Vagina (tissue), 2 donors: ENCODE results near the gene MAL. TPM values are rescaled to one million over a fixed set of nuclear protein-coding genes. Genes with fewer than 3 reads are reported as not detected.
A peak's percentile ranks its signal among the peaks of the same experiment; 100 is the strongest.

ENCODE experiments used
- DNase-seq, 2 donors: peaks; one replicate each; pipeline ENCODE4 v3.0.0-alpha.2; 2017; ENCODE audit errors: extremely low spot score in 2 of 2
- H3K27ac ChIP-seq: fragments of 200-600 bp; sonication (generic); one replicate; pipeline ENCODE4 v1.5.1; 2019
- H3K27me3 ChIP-seq: fragments of 200-600 bp; sonication (generic); one replicate; pipeline ENCODE4 v1.5.1; 2019
- H3K36me3 ChIP-seq, 2 donors: fragments of 200-600 bp; sonication (generic); one replicate each; pipeline ENCODE4 v1.5.1; 2017 to 2019
- H3K4me1 ChIP-seq: fragments of 200-600 bp; sonication (generic); one replicate; pipeline ENCODE4 v1.5.1; 2019
- H3K4me3 ChIP-seq, 2 donors: fragments of 200-600 bp; sonication (generic); 1 replicate in 1 of 2; 2 replicates in 1 of 2; pipeline ENCODE4 v1.5.1; 2016 to 2019
- H3K9me3 ChIP-seq: fragments of 200-600 bp; sonication (generic); one replicate; pipeline ENCODE4 v1.5.1; 2019
- CTCF ChIP-seq, 3 experiments: fragments of 450-650 bp in 2 of 3; fragments of 200-600 bp in 1 of 3; sonication (generic) in 1 of 3; IDR thresholded peaks; one replicate each; pipeline ENCODE4 v1.5.1; 2017 to 2019; ENCODE audit warnings: antibody characterized with exemption in 3 of 3, mild to moderate bottlenecking in 2 of 3, moderate library complexity in 2 of 3
- POLR2A ChIP-seq, 2 donors: fragments of 450-650 bp; IDR thresholded peaks; one replicate each; pipeline ENCODE4 v1.6.1; 2017; ENCODE audit warnings: antibody characterized with exemption in 2 of 2, mild to moderate bottlenecking in 2 of 2, moderate library complexity in 2 of 2
- POLR2AphosphoS5 ChIP-seq, 2 donors: sonication (generic); formaldehyde crosslinking; IDR thresholded peaks; one replicate each; pipeline ENCODE4 v1.9.0; 2017; ENCODE audit warnings: antibody characterized with exemption in 2 of 2, mild to moderate bottlenecking in 2 of 2, low read depth in 1 of 2; ENCODE audit not compliant: insufficient read depth in 1 of 2
- intact Hi-C: fragments of 100-400 bp; cut with DNase I; formaldehyde crosslinking; loops from one replicate; pipeline ENCODE4 v1.15.1; 2023
- total RNA-seq: library from RNA; depleted of rRNA; stranded (reverse); fragments of >200 nt; gene quantifications from one replicate; pipeline ENCODE4 v1.2.3, GENCODE V29; 2016

Gene MAL
- total RNA-seq, 1 donor from 2014 or later: 71.0 TPM

- TF ChIP-seq POLR2AphosphoS5 (IDR thresholded peaks at IDR 0.05; ENCODE audit: insufficient read depth in 1 of 2, low read depth in 1 of 2) (no peak), POLR2A (IDR thresholded peaks at IDR 0.05) (no peak), CTCF (IDR thresholded peaks at IDR 0.05) (no peak)
- Histone ChIP-seq H3K36me3 (no peaks in the 10 kb centered on the region), H3K27me3 (no peaks in the 10 kb centered on the region), H3K9me3 (no peaks in the 10 kb centered on the region), H3K4me1 (peaks cover 6% of the 10 kb centered on the region), H3K4me3 (no peak overlapping the region), H3K27ac (no peak overlapping the region)
- intact Hi-C loops: no loop called here
- DNase-seq: no peak
Measured at GRCh38 chr2:95021847-95022246, 3.7 kb upstream of the MAL start.

- H3K27me3 ChIP-seq: no peaks in the 10 kb centered on the region
- no peak for TF ChIP-seq POLR2AphosphoS5 (IDR thresholded peaks at IDR 0.05; ENCODE audit: insufficient read depth in 1 of 2, low read depth in 1 of 2)
- TF ChIP-seq POLR2A (IDR thresholded peaks at IDR 0.05): no peak
- peak; percentile 21 to 52 (median 38) for TF ChIP-seq CTCF (IDR thresholded peaks at IDR 0.05)
- no peak for DNase-seq
- peaks cover 6% of the 10 kb centered on the region for H3K4me1 ChIP-seq
- no peak overlapping the region for H3K27ac ChIP-seq
- no peaks in the 10 kb centered on the region for H3K36me3 ChIP-seq
- H3K9me3 ChIP-seq: no peaks in the 10 kb centered on the region
- intact Hi-C loops: no loop called here
- no peak overlapping the region for H3K4me3 ChIP-seq
Measured at GRCh38 chr2:95022309-95023221, 2.9 kb upstream of the MAL start.

- no peaks in the 10 kb centered on the region for H3K27me3 ChIP-seq
- intact Hi-C loops: no loop called here
- no peaks in the 10 kb centered on the region for H3K9me3 ChIP-seq
- no peaks in the 10 kb centered on the region for H3K36me3 ChIP-seq
- TF ChIP-seq CTCF (IDR thresholded peaks at IDR 0.05): no peak
- no peak for TF ChIP-seq POLR2AphosphoS5 (IDR thresholded peaks at IDR 0.05; ENCODE audit: insufficient read depth in 1 of 2, low read depth in 1 of 2)
- no peak for TF ChIP-seq POLR2A (IDR thresholded peaks at IDR 0.05)
- H3K4me1 ChIP-seq: peaks cover 6% of the 10 kb centered on the region
- no peak overlapping the region for H3K27ac ChIP-seq
- no peak for DNase-seq
- no peak overlapping the region for H3K4me3 ChIP-seq
Measured at GRCh38 chr2:95023222-95023597, 2.3 kb upstream of the MAL start.

- intact Hi-C loops: no loop called here
- no peaks in the 10 kb centered on the region for H3K9me3 ChIP-seq
- no peak for TF ChIP-seq CTCF (IDR thresholded peaks at IDR 0.05)
- TF ChIP-seq POLR2A (IDR thresholded peaks at IDR 0.05): no peak
- TF ChIP-seq POLR2AphosphoS5 (IDR thresholded peaks at IDR 0.05; ENCODE audit: insufficient read depth in 1 of 2, low read depth in 1 of 2): no peak
- peaks cover 6% of the 10 kb centered on the region for H3K4me1 ChIP-seq
- peak overlapping the region in 1 of 2 donors; percentile 42 for H3K4me3 ChIP-seq
- no peaks in the 10 kb centered on the region for H3K27me3 ChIP-seq
- H3K36me3 ChIP-seq: no peaks in the 10 kb centered on the region
- H3K27ac ChIP-seq: no peak overlapping the region
- no peak for DNase-seq
Measured at GRCh38 chr2:95024371-95024770, 1.1 kb upstream of the MAL start.

GRCh38 chr2:95024960-95025405 is 525 bp upstream of the MAL start:
- Histone ChIP-seq H3K4me1 (peaks cover 6% of the 10 kb centered on the region), H3K27ac (no peak overlapping the region), H3K27me3 (no peaks in the 10 kb centered on the region), H3K36me3 (no peaks in the 10 kb centered on the region), H3K9me3 (no peaks in the 10 kb centered on the region), H3K4me3 (peak overlapping the region; percentile 42 to 43)
- intact Hi-C loops: no loop called here
- TF ChIP-seq POLR2AphosphoS5 (IDR thresholded peaks at IDR 0.05; ENCODE audit: insufficient read depth in 1 of 2, low read depth in 1 of 2): no peak
- TF ChIP-seq POLR2A (IDR thresholded peaks at IDR 0.05): no peak
- no peak for TF ChIP-seq CTCF (IDR thresholded peaks at IDR 0.05)
- DNase-seq: no peak
